CD4-positive, alpha-beta T cell treated with Interleukin-15 for 1 hour (primary cell): ENCODE data around the gene SLC6A19.

ENCODE experiments used
- DNase-seq: peaks from one replicate; pipeline ENCODE4 v3.0.0-alpha.2; 2020

SLC6A19 gene

GRCh38 chr5:1270933-1271914 lies 69.8 kb downstream of the SLC6A19 start:
- DNase-seq: no peak

- DNase-seq: no peak
Observed at GRCh38 chr5:1272201-1272600, 70.8 kb downstream of the SLC6A19 start.

GRCh38 chr5:1273745-1274144 lies 72.3 kb downstream of the SLC6A19 start:
- DNase-seq: no peak

GRCh38 chr5:1274471-1274870 lies 73.1 kb downstream of the SLC6A19 start:
- DNase-seq: no peak
